ENCODE measurements around the gene URM1. TPM values are rescaled to one million over a fixed set of nuclear protein-coding genes. Genes with fewer than 3 reads are reported as not detected.

Gene URM1
- 52.0 TPM for polyA plus RNA-seq (2013, experiment 1 of 2)
- polyA plus RNA-seq (2013, experiment 2 of 2): 52.8 TPM

- Histone ChIP-seq H3K36me3 (ENCODE audit: control insufficient read depth, insufficient read depth, low read length) (no peaks in the 10 kb centered on the region), H3K56ac (ENCODE audit: low read length) (peak within 1 kb of the TSS; percentile 98), H3K4ac (ENCODE audit: low read depth, low read length) (no peak within 1 kb of the TSS), H2BK15ac (replicated peaks; ENCODE audit: low read depth) (no peak within 1 kb of the TSS), H3K79me2 (ENCODE audit: control insufficient read depth, insufficient read depth, low read length) (peaks cover 14% of the 10 kb centered on the region), H4K5ac (ENCODE audit: low read length) (peak within 1 kb of the TSS; percentile 75), H3K27me3 (ENCODE audit: insufficient read depth, low read length, poor library complexity) (no peaks in the 10 kb centered on the region), H2BK120ac (ENCODE audit: low read depth, low read length) (no peak within 1 kb of the TSS), H4K8ac (ENCODE audit: low read depth, low read length) (peak within 1 kb of the TSS; percentile 0), H2BK5ac (ENCODE audit: low read length) (peak within 1 kb of the TSS; percentile 88), H3K18ac (ENCODE audit: low read length) (peak within 1 kb of the TSS; percentile 18), H3K9ac (ENCODE audit: low read length) (peak within 1 kb of the TSS; percentile 97), H3K79me1 (ENCODE audit: low read length) (peaks cover 18% of the 10 kb centered on the region), H3K27ac (ENCODE audit: low read depth, low read length) (peak within 1 kb of the TSS; percentile 53), H3K4me2 (ENCODE audit: low read length) (peak within 1 kb of the TSS; percentile 77), H3K23ac (ENCODE audit: low read length) (no peak within 1 kb of the TSS), H3K4me3 (ENCODE audit: low read length) (peak within 1 kb of the TSS; percentile 94), H3K4me1 (ENCODE audit: control insufficient read depth, low read depth, low read length) (peaks cover 4% of the 10 kb centered on the region), H2AK5ac (ENCODE audit: low read length) (no peak within 1 kb of the TSS)
- no CpG with 5 or more reads among the region's 55 CpGs for WGBS (ENCODE audit: extremely low coverage, insufficient coverage, low lambda C conversion rate)
- DNase-seq: peak; percentile 98
Measured at GRCh38 chr9:128370752-128371629, at the start of gene URM1. Gene URM1 (plus strand): TSS chr9:128371374. CDS start chr9:128371381, 7 bp downstream.

- H3K4me3 ChIP-seq (ENCODE audit: low read length): peak overlapping the region; percentile 94
- H3K36me3 ChIP-seq (ENCODE audit: control insufficient read depth, insufficient read depth, low read length): peaks cover 8% of the 10 kb centered on the region
- H3K79me2 ChIP-seq (ENCODE audit: control insufficient read depth, insufficient read depth, low read length): peaks cover 15% of the 10 kb centered on the region
- no peak overlapping the region for H2BK120ac ChIP-seq (ENCODE audit: low read depth, low read length)
- no peak for DNase-seq
- H3K27ac ChIP-seq (ENCODE audit: low read depth, low read length): no peak overlapping the region
- H3K9ac ChIP-seq (ENCODE audit: low read length): peak overlapping the region; percentile 97
- H2BK15ac ChIP-seq (replicated peaks; ENCODE audit: low read depth): no peak overlapping the region
- WGBS (ENCODE audit: extremely low coverage, insufficient coverage, low lambda C conversion rate): no CpG with 5 or more reads among the region's 21 CpGs
- H2BK5ac ChIP-seq (ENCODE audit: low read length): no peak overlapping the region
- peak overlapping the region; percentile 99 for H3K56ac ChIP-seq (ENCODE audit: low read length)
- peaks cover 3% of the 10 kb centered on the region for H3K4me1 ChIP-seq (ENCODE audit: control insufficient read depth, low read depth, low read length)
- peak overlapping the region; percentile 99 for H3K4me2 ChIP-seq (ENCODE audit: low read length)
- no peak overlapping the region for H3K4ac ChIP-seq (ENCODE audit: low read depth, low read length)
- H4K5ac ChIP-seq (ENCODE audit: low read length): peak overlapping the region; percentile 26
- H3K27me3 ChIP-seq (ENCODE audit: insufficient read depth, low read length, poor library complexity): no peaks in the 10 kb centered on the region
- H2AK5ac ChIP-seq (ENCODE audit: low read length): peak overlapping the region; percentile 55
- peaks cover 10% of the 10 kb centered on the region for H3K79me1 ChIP-seq (ENCODE audit: low read length)
- H3K23ac ChIP-seq (ENCODE audit: low read length): no peak overlapping the region
- no peak overlapping the region for H4K8ac ChIP-seq (ENCODE audit: low read depth, low read length)
- H3K18ac ChIP-seq (ENCODE audit: low read length): peak overlapping the region; percentile 15
Measured at GRCh38 chr9:128321879-128322403, 49.2 kb upstream of the URM1 start.

GRCh38 chr9:128322404-128323211, 48.6 kb upstream of the URM1 start, which contains the start of the genes COQ4 and TRUB2:
Gene COQ4 (plus strand): TSS chr9:128322839. CDS start chr9:128322859, 20 bp downstream.
Gene TRUB2 (minus strand): TSS chr9:128322447. CDS start chr9:128322408, 39 bp downstream.
- Histone ChIP-seq H3K9ac (ENCODE audit: low read length) (peak within 1 kb of the TSS; percentile 99), H3K56ac (ENCODE audit: low read length) (peak within 1 kb of the TSS; percentile 99), H4K5ac (ENCODE audit: low read length) (peak within 1 kb of the TSS; percentile 26), H3K4ac (ENCODE audit: low read depth, low read length) (peak within 1 kb of the TSS; percentile 19), H3K27me3 (ENCODE audit: insufficient read depth, low read length, poor library complexity) (no peaks in the 10 kb centered on the region), H3K4me1 (ENCODE audit: control insufficient read depth, low read depth, low read length) (peaks cover 3% of the 10 kb centered on the region), H3K4me3 (ENCODE audit: low read length) (peak within 1 kb of the TSS; percentile 94), H3K18ac (ENCODE audit: low read length) (peak within 1 kb of the TSS; percentile 15), H3K23ac (ENCODE audit: low read length) (peak within 1 kb of the TSS; percentile 92), H4K8ac (ENCODE audit: low read depth, low read length) (no peak within 1 kb of the TSS), H2BK5ac (ENCODE audit: low read length) (peak within 1 kb of the TSS; percentile 98), H2BK15ac (replicated peaks; ENCODE audit: low read depth) (no peak within 1 kb of the TSS), H3K4me2 (ENCODE audit: low read length) (peak within 1 kb of the TSS; percentile 99), H3K36me3 (ENCODE audit: control insufficient read depth, insufficient read depth, low read length) (peaks cover 8% of the 10 kb centered on the region), H3K79me1 (ENCODE audit: low read length) (peaks cover 10% of the 10 kb centered on the region), H3K79me2 (ENCODE audit: control insufficient read depth, insufficient read depth, low read length) (peaks cover 15% of the 10 kb centered on the region), H2BK120ac (ENCODE audit: low read depth, low read length) (no peak within 1 kb of the TSS), H2AK5ac (ENCODE audit: low read length) (peak within 1 kb of the TSS; percentile 55), H3K27ac (ENCODE audit: low read depth, low read length) (peak within 1 kb of the TSS; percentile 70)
- no CpG with 5 or more reads among the region's 83 CpGs for whole genome bisulfite sequencing (ENCODE audit: extremely low coverage, insufficient coverage, low lambda C conversion rate)
- peak; percentile 96 for DNase-seq

- H4K8ac ChIP-seq (ENCODE audit: low read depth, low read length): no peak overlapping the region
- H2AK5ac ChIP-seq (ENCODE audit: low read length): no peak overlapping the region
- WGBS (ENCODE audit: extremely low coverage, insufficient coverage, low lambda C conversion rate): no CpG with 5 or more reads among the region's 16 CpGs
- no peak overlapping the region for H3K27ac ChIP-seq (ENCODE audit: low read depth, low read length)
- peaks cover 9% of the 10 kb centered on the region for H3K36me3 ChIP-seq (ENCODE audit: control insufficient read depth, insufficient read depth, low read length)
- peaks cover 10% of the 10 kb centered on the region for H3K79me1 ChIP-seq (ENCODE audit: low read length)
- H3K56ac ChIP-seq (ENCODE audit: low read length): peak overlapping the region; percentile 99
- peaks cover 3% of the 10 kb centered on the region for H3K4me1 ChIP-seq (ENCODE audit: control insufficient read depth, low read depth, low read length)
- H3K79me2 ChIP-seq (ENCODE audit: control insufficient read depth, insufficient read depth, low read length): peaks cover 15% of the 10 kb centered on the region
- H3K9ac ChIP-seq (ENCODE audit: low read length): peak overlapping the region; percentile 99
- peak overlapping the region; percentile 19 for H3K4ac ChIP-seq (ENCODE audit: low read depth, low read length)
- DNase-seq: no peak
- no peaks in the 10 kb centered on the region for H3K27me3 ChIP-seq (ENCODE audit: insufficient read depth, low read length, poor library complexity)
- H3K4me2 ChIP-seq (ENCODE audit: low read length): peak overlapping the region; percentile 85
- no peak overlapping the region for H2BK15ac ChIP-seq (replicated peaks; ENCODE audit: low read depth)
- no peak overlapping the region for H3K18ac ChIP-seq (ENCODE audit: low read length)
- H4K5ac ChIP-seq (ENCODE audit: low read length): no peak overlapping the region
- no peak overlapping the region for H2BK120ac ChIP-seq (ENCODE audit: low read depth, low read length)
- peak overlapping the region; percentile 94 for H3K4me3 ChIP-seq (ENCODE audit: low read length)
- H2BK5ac ChIP-seq (ENCODE audit: low read length): no peak overlapping the region
- no peak overlapping the region for H3K23ac ChIP-seq (ENCODE audit: low read length)
Measured at GRCh38 chr9:128323212-128323730, 47.9 kb upstream of the URM1 start.

- Histone ChIP-seq H2AK5ac (ENCODE audit: low read length) (no peak overlapping the region), H3K56ac (ENCODE audit: low read length) (peak overlapping the region; percentile 27), H3K79me1 (ENCODE audit: low read length) (peaks cover 10% of the 10 kb centered on the region), H3K4me3 (ENCODE audit: low read length) (no peak overlapping the region), H3K4ac (ENCODE audit: low read depth, low read length) (no peak overlapping the region), H3K27me3 (ENCODE audit: insufficient read depth, low read length, poor library complexity) (no peaks in the 10 kb centered on the region), H2BK5ac (ENCODE audit: low read length) (no peak overlapping the region), H4K5ac (ENCODE audit: low read length) (no peak overlapping the region), H3K4me2 (ENCODE audit: low read length) (peak overlapping the region; percentile 85), H3K79me2 (ENCODE audit: control insufficient read depth, insufficient read depth, low read length) (peaks cover 15% of the 10 kb centered on the region), H2BK15ac (replicated peaks; ENCODE audit: low read depth) (no peak overlapping the region), H3K18ac (ENCODE audit: low read length) (no peak overlapping the region), H3K9ac (ENCODE audit: low read length) (peak overlapping the region; percentile 99), H3K36me3 (ENCODE audit: control insufficient read depth, insufficient read depth, low read length) (peaks cover 10% of the 10 kb centered on the region), H3K4me1 (ENCODE audit: control insufficient read depth, low read depth, low read length) (peaks cover 3% of the 10 kb centered on the region), H3K23ac (ENCODE audit: low read length) (no peak overlapping the region), H2BK120ac (ENCODE audit: low read depth, low read length) (no peak overlapping the region), H4K8ac (ENCODE audit: low read depth, low read length) (no peak overlapping the region), H3K27ac (ENCODE audit: low read depth, low read length) (no peak overlapping the region)
- WGBS (ENCODE audit: extremely low coverage, insufficient coverage, low lambda C conversion rate): no CpG with 5 or more reads among the region's 12 CpGs
- DNase-seq: no peak
Measured at GRCh38 chr9:128323791-128324190, 47.4 kb upstream of the URM1 start.
